Medulla oblongata (tissue), 1 donor: Measurements from ENCODE around the gene MCM10.
"Not testable (repeated sequence)": the region's sequence is repeated elsewhere in the genome, so short reads cannot be mapped to it uniquely, and the experiment has no call there.

Experiments
- DNase-seq: peaks from one replicate; pipeline ENCODE4 v3.0.0-alpha.2; 2015; ENCODE audit errors: extremely low spot score

Gene MCM10

DNA sequence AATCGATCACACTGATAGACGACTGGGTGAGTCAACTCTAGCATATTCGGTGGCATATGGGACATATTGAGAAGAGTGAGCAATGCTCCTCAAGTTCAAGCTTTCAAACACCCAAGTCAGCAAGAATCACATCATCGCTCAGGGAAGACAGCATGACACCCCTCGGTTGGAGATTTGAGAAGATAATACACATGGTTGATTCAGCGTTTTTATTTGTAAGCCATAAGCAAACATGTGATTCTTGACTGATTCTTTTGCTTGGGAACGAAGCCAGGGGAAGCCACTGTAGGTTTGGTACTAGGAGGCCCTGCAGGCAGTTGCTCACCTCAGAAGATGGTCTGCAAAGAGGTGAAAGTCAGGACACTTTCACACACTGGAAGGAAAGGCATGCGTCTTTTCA is 60.2 kb downstream of the MCM10 start:
- no peak for DNase-seq

DNA sequence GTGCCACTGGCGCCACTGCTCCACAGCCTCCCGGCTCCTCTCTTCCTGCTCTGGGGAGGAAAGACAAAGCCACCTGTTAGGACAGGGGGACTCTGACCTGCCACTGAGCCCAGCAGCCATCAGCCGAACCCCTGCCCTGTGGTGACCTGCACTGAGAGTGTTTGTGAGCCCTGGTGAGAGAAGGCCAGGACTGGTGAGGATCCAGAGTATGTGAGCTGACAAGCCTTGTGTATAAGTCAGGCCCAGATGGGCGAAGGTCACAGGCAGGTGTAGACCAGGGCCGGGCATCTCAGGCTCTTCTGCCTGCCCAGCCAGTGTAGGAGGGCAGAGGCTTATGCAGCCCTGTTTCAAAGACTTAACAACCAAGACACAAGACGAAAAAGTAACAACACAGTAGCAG is 60.8 kb downstream of the MCM10 start:
- DNase-seq: no peak

DNA sequence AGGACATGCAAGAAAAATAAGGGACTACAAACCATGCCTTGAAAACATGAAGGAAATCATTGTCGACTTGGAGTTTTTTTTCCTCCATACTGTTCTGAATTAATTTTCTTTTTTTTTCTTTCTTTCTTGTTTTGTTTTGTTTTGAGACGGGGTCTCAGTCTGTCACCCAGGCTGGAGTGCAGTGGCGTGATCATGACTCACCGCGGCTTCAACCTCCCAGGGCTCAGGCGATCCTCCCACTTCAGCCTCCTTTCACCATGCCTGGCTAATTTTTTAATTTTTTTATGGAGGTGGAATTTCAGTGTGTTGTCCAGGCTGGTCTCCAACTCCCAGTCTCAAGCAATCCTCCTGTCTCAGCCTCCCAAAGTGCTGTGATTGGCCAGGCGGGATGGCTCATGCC is 61.2 kb downstream of the MCM10 start:
- no peak for DNase-seq

DNA sequence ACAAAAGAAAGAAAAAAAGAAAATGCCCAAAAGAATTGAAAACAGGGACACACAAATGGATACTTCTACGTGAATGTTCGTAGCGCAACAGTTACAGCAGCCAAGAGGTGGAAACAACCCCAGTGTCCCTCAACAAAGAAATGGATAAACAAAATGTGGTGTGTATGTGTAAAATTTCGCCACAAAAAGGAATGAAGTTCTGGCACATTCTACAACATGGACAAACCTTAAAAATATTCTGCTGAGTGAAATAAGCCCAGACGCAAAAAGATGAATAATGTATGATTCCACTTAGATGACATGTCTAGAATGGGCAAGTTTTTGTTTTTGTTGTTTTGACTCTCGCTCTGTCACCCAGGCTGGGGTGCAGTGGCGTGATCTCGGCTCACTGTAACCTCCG is 61.9 kb downstream of the MCM10 start:
- no peak for DNase-seq

DNA sequence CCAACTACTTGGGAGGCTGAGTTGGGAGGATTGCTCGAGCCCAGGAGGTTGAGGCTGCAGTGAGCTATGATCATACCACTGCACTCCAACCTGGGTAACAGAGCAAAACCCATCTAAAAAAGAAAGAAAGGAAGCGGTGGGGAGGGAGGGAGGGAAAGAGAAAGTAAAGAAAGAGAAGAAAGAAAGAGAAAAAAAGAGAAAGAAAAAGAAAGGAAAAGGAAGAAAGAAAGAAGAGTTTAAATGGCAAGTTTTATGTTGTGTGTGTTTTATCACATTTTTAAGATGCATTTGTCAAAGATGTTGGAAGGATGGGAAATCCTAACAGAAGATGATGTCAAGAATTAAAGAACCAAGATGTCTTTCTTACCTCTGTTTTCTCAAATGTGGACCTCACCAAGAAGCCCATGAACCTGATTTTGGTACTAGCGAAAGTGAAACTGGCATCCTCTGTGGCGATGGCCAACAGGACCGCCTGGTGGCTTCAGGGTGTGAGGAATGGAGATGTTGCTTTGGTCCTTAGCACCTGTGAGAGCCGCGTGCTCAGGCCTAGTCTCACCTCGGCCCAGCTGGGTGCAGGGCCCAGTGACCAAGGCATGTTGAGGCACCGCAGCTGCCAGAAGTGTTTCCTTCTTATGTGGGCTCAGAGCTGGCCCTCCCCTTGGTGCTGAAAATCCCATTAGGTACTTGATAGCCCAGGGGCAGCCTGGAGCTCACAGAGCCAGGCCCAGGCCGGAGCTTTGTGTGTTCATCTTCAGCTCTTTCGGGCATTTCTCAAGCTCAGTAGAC is 63.0 kb downstream of the MCM10 start:
- DNase-seq: no peak

DNA sequence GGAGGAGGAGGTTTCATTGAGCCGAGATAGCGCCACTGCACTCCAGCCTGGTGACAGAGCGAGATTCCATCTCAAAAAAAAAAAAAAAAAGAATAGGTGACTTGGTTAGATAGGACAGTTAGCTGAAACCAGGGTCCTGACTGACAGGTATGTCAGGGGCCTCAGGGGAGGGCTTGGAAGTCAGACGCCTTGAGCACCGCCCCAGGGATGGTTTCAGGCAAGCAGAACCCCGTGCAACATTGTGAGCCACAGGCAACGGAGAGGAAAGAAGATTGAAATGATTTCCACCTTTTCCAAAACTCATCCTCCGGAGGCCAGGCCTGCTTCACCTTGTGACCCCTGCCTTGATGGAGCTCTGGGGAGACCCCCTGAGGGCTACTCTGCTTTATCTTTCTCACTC is 64.2 kb downstream of the MCM10 start:
- no peak for DNase-seq

DNA sequence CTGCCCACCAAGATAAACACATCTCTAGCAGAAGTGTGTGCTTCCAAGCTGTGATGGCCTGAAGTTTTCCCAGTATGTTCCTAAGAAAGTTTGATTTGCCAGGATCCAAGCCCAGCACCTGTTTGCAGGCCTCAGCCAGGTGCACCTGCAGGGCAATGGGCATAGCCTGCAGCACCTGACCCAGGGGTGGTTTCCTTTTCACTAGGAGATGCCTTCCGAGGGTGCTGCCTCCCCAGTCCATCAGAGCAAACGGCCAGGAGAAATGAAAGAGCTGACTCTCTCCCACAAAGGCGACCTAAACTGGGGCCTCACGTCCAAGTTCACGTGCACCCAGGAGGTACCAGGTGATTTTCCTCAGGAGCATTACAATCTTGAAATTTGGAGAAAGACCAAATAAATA is 65.7 kb downstream of the MCM10 start:
- no peak for DNase-seq

DNA sequence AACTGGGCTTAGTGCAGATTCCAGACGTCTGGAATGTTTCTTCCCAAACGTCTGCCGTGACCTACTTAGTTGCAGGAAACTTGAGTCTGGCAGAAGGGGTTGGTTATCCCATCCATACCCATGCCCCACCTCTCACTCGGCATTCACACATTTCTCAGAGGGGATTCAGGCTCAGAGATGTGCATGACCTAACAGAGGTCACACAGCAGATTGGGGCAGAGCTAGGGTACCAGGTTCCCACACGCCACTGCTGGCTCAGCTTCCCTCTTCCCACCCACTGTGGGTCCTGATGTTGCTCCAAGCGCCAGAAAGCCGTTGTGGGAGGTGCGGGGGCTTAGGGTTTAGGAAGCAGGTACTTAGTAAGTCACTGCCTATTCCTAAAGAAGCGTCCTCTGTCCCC is 69.8 kb downstream of the MCM10 start:
- DNase-seq: no peak

DNA sequence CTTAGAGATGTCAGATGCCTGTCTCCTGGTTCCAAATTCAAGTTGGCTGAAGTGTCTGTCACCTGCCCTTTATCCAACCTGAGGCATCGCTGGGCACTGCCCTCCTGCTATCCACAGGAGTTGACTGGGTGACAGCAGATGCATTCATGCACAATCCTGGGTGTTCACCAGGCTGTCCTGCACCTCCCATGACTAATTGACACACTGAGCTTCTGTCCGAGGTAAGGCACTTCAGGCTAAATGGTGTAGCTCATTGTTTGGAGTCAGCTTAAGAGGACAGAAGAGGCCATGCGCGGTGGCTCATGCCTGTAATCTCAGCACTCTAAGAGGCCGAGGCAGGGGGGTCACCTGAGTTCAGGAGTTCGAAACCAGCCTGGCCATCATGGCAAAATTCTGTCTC is 70.5 kb downstream of the MCM10 start:
- no peak for DNase-seq

DNA sequence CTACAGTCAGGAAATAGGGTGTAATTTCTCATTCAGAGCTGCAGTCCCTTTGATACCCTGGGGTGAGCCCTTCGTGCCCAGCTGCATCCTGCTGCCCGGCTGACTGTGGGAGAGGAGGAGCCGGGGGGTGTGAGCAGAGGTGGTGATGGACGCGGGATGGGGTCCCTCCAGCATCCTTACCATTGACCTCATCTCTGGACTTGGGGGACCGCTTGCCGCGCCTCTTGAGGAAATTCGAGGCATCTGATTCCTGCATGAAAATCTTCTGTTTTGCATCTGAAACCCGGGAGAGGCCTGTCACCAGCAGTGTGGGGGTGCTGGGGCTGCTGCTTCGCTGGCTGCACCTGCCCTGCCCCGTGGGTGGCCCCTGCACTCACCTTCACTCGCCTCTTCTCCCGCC is 72.0 kb downstream of the MCM10 start:
- no peak for DNase-seq

DNA sequence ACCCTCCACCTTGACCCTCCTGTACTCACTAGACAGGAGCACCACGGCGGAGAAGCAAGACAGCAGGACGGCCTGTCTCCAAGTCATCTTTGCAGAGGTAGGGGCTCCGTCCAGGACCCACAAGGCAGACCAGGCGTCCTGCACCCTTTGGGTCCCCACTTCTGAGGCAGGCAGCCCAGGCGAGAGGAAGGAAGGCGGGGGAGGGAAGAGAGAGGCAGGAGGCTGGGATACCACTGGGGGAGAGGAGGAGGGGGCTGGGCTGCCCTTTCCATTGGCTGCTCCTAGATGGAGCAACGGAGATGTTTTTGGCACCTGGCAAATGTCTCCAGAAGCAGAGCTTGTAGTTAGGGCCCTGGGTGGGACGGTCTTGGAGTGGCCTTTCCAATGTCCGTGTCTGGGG is 72.8 kb downstream of the MCM10 start, which contains the start of gene UCMA:
TSS of gene UCMA (minus strand) at position 203 of the 400 bp plus-strand sequence. CDS start at position 87, 116 bp downstream.
- DNase-seq: no peak

DNA sequence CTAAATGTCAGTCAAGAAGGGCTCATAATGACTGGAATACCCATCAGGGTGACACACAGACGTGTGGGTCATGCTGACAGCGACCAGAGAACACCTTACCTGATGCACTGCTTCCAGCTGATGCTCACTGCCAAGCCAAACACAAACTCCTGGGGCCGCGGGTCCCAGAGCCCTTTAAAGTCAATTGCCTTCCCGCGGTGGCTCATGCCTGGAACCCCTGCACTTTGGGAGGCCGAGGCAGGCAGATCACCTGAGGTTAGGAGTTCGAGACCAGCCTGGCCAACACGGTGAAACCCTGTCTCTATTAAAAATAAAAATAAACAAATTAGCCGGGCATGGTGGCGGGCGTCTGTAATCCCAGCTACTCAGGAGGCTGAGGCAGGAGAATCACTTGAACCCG is 73.4 kb downstream of the MCM10 start:
- DNase-seq: not testable (repeated sequence)

DNA sequence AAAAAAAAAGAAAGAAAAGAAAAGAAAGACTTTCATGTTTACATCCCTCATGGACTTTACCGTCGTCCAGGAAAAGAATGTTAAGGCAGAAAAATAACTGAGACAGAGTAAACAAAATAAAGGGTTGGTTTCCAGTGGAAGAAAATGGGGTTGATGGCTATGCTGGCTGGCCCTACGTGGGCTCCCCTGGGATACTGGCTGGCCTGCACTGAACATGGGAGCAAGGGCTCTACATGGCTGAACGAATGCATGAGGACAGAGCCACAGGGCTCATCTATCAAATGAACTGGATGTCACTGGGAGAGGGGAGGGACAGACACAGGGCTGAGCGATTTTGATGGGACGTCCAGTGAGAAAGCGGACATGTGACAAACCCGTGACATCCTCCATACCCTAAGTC is 75.3 kb downstream of the MCM10 start:
- DNase-seq: no peak

DNA sequence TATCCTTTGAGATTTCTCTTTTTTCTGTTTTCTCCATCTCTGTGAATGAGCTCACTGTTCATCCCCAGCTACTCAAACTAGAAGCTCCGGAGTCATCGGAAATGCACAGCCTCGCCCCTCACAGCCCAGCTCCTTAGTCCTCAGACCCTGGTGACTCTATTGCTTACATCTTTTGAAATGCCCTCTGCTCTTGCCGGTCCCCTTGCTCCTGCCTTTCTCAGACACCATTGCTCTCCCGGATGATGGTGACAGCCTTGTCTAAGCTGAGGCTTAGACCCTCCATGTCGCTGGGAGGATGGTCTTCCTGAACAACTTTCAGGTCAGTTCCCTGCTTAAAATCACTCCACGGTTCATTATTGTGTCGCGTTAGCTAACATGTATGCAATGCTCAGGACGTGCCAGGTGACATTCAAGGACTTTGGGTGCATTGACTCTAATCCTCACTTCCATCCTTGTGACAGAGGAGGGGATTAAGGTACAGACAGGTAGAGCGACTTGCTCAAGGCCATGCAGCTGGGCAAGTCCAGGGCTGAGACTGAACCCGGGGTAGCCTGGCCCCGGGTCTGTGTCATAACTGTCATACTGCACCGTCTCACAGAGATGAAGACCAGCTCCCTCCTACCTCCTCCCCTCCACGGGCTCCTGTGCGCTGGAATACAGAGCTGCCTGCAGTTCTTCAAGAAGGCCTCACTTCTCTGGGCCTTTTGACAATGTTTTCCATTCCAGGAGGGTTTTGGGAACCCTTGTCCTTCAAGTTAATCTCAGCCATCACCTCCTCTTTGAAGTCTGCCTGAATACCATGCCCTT is 77.1 kb downstream of the MCM10 start:
- DNase-seq: no peak

DNA sequence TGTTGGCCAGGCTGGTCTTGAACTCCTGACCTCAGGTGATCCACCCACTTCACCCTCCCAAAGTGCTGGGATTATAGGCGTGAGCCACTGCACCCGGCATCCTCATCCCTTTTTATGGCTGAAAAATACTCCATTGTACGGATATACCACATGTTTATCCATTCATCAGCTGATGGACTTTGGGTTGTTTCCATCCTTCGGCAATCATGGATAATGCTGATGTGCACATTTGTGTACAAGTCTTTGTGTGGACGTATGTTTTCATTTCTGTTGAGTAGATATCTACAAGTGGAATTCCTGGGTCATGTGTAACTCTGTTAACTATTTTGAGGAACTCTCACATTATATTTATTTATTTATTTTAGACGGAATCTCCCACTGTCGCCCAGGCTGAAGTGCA is 78.6 kb downstream of the MCM10 start:
- DNase-seq: no peak

DNA sequence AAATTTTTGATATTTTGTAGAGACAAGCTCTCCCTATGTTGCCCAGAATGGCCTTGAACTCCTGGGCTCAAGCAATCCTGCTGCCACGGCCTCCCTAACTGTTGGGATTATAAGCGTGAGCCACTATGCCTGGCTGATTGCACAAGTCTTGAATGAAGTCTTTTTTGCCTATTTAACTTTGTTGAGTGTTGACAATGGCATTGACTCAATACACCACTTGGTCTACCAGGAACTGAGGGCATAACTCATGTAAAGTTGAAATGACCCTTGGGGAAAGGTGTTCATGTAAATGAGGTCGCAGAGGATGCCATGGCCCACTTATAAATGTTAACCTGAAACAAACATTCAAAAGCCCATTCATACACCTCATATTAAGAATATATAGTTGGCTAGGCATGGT is 80.3 kb downstream of the MCM10 start:
- DNase-seq: no peak

DNA sequence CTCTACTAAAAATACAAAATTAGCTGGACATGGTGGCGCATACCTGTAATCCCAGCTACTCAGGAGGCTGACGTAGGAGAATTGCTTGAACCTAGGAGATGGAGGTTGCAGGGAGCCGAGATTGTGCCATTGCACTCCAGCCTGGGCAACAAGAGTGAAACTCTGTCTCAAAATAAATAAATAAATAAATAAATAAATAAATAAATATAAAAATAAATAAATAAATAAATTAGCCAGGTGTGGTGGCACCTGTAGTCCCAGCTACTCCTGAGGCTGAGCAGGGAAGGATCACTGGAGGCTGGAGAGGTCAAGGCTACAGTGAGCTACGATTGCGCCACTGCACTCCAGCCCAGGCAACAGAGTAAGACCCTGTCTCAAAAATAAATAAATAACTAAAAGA is 80.9 kb downstream of the MCM10 start:
- not testable (repeated sequence) for DNase-seq

DNA sequence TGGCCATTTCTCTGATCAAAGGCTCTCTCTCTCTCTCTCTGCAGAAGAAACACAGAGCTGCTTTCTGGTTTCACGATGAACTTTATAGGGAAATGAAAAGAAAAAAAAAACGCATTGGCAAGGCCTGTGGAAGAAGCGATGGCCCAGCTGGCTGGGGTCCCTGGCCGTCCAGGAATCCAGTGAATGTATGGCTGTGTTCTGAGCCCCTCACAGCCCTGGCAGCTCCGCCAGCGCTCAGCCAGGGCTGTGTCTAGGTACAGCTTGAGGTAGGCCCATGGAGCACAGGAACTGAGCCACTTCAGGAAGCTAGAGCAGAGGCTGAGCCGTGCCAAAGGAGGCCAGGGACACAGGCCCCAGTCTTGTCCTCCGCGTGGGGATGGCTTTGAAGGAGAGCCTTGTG is 85.9 kb downstream of the MCM10 start:
- DNase-seq: no peak

DNA sequence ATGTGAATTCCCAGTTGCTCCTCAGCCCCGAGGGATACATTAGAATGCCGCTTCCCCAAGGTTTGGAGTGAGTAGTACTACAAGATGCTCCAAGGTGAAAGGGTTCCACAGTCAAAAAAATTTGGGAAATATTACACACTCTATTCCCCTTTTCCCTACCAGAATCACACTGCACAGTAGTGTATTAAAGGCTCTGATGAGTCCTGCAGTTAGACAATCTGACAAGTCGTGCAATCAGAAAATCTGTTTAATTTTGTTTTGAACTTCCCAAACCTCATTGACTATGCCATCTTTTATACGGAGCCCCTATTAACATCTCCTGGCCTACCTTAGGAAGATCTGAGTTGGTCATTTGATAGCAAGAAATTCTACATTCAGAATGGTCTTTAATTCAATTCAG is 86.4 kb downstream of the MCM10 start:
- no peak for DNase-seq

DNA sequence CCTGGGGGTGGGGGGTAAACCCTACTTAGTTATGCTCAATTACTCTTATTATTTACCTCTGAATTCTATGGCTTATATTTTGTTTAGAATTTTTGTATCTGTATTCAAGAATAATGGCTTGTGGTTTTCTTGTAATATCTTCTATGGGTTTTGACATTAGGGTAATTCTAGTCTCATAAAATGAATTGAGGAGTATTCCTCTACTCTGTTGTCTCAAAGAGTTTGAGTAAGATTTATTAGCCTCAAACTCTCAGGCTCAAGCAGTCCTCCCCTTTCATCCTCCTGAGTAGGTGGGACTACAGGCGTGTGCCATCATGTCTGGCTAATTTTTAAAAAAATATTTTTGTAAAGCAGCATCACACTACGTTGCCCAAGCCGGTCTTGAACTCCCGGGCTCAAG is 92.4 kb downstream of the MCM10 start:
- DNase-seq: no peak

DNA sequence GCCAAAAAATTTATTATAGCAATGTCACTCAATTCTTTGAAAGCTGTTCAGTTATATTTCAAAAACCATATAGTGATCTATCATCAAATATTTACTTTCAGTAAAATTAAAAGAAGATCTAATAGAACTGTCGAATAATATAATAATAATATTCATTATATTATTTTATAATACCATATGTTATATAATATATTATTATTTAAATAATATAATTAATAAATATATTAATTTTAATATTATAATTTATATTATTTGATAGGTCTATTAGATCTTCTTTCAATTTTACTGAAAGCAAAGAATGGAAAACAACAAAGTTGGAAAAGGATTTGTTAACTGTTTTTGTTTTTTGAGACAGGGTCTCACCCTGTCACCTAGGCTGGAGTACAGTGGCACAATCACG is 95.3 kb downstream of the MCM10 start:
- DNase-seq: no peak

DNA sequence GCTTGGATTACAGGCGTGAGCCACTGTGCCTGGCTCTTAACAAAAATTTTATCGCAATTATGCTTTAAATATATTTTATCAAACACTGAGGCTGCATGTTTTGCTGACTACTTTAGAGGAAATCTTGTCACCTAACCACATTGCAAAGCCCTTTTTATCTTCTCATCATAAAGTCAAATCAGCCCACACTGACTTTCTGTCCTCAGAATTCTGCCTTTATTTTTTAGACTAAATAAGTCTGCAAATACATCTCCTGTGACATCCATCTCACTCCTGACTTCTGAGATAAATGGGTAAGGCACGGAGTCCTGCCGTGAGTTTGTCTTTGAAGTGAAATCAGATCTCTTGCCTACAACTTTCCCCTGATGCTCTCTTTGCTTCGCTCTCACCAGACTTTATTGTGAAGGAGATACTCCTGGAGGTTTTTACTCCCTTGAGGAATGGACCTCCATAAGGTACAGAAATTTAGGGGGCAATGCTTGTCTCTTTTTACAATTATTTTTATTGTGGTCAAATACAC is 96.3 kb downstream of the MCM10 start:
- DNase-seq: no peak
